GM21515 (cell line): ENCODE data around the gene MKX.

Source experiments
- ATAC-seq: cut with Tn5 transposase; IDR thresholded peaks from one replicate; pipeline ENCODE4 v1.9.1; 2021; ENCODE audit not compliant: unreplicated experiment

MKX gene

GRCh38 chr10:27742195-27743011 is 3.2 kb downstream of the MKX start:
- peak; percentile 91 for ATAC-seq

- no peak for ATAC-seq
Measured at GRCh38 chr10:27741173-27742091, 4.2 kb downstream of the MKX start.

- no peak for ATAC-seq
Measured at GRCh38 chr10:27736396-27736795, 9.2 kb downstream of the MKX start.

- ATAC-seq, result no peak
Measured at GRCh38 chr10:27730041-27730440, 15.6 kb downstream of the MKX start.

GRCh38 chr10:27728338-27728737 is 17.3 kb downstream of the MKX start:
- no peak for ATAC-seq

GRCh38 chr10:27724287-27724686 is 21.3 kb downstream of the MKX start:
- ATAC-seq, result no peak

- ATAC-seq, result no peak
Measured at GRCh38 chr10:27723436-27723835, 22.2 kb downstream of the MKX start.

GRCh38 chr10:27720529-27720928 is 25.1 kb downstream of the MKX start:
- no peak for ATAC-seq

- no peak for ATAC-seq
Measured at GRCh38 chr10:27719052-27719451, 26.6 kb downstream of the MKX start.

GRCh38 chr10:27717861-27718260 is 27.8 kb downstream of the MKX start:
- ATAC-seq, result no peak

GRCh38 chr10:27717224-27717623 is 28.4 kb downstream of the MKX start:
- ATAC-seq, result no peak

GRCh38 chr10:27716521-27716920 is 29.1 kb downstream of the MKX start:
- no peak for ATAC-seq

- no peak for ATAC-seq
Measured at GRCh38 chr10:27715505-27715904, 30.1 kb downstream of the MKX start.

- ATAC-seq, result no peak
Measured at GRCh38 chr10:27714349-27714748, 31.3 kb downstream of the MKX start.

GRCh38 chr10:27713941-27714340 is 31.7 kb downstream of the MKX start:
- ATAC-seq, result no peak

- ATAC-seq, result no peak
Measured at GRCh38 chr10:27710014-27710413, 35.6 kb downstream of the MKX start.

GRCh38 chr10:27709304-27709703 is 36.3 kb downstream of the MKX start:
- ATAC-seq, result no peak

GRCh38 chr10:27701938-27702537 is 43.6 kb downstream of the MKX start:
- no peak for ATAC-seq

GRCh38 chr10:27699776-27700175 is 45.8 kb downstream of the MKX start:
- ATAC-seq, result no peak

- no peak for ATAC-seq
Measured at GRCh38 chr10:27698961-27699360, 46.7 kb downstream of the MKX start.

GRCh38 chr10:27696466-27696865 is 49.2 kb downstream of the MKX start:
- ATAC-seq, result no peak

GRCh38 chr10:27695706-27696105 is 49.9 kb downstream of the MKX start:
- ATAC-seq, result no peak
